HG03342 (cell line): ENCODE data around the gene KIAA0232.
"Not testable (repeated sequence)": the region's sequence is repeated elsewhere in the genome, so short reads cannot be mapped to it uniquely, and the experiment has no call there.

Source experiments
- ATAC-seq: cut with Tn5 transposase; IDR thresholded peaks from one replicate; pipeline ENCODE4 v1.9.1; 2021; ENCODE audit warnings: mild to moderate bottlenecking, moderate library complexity; ENCODE audit not compliant: unreplicated experiment

Gene KIAA0232

GRCh38 chr4:6806924-6807626 lies 24.5 kb downstream of the KIAA0232 start:
- ATAC-seq, result no peak

DNA sequence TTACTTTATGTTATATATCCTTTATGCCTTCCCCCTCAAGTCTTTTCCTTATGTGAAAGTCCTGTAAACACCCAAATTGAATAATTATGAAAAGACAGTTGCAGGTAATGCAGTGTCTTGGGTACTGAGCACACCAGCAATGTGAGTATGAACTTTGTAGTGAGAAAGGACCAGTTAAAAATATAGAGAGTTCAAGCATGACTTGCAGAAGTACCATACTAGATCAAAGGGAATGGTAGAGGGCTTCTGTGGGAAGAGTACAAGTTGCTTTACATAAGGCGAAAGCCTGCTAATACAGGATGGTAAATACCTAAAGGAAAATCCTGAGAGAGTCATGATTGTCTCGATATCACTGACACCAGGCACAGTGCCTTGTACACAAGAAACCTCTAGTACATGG lies 25.7 kb downstream of the KIAA0232 start:
- no peak for ATAC-seq

DNA sequence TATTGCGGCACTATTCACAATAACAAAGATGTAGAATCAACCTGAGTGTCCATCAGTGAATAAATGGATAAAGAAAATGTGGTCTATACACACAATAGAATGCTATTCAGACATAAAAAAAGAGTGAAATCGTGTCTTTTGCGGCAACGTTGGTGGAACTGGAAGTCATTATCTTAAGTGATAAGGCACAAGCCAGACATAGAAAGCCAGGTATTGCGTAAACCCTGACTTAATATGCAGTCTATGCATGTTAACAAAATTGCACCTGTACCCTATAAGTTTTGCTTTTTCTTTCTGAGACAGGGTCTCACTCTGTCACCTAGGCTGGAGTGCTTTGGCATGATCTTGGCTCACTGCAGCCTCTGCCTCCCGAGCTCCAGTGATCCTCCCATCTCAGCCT lies 28.6 kb downstream of the KIAA0232 start:
- no peak for ATAC-seq

DNA sequence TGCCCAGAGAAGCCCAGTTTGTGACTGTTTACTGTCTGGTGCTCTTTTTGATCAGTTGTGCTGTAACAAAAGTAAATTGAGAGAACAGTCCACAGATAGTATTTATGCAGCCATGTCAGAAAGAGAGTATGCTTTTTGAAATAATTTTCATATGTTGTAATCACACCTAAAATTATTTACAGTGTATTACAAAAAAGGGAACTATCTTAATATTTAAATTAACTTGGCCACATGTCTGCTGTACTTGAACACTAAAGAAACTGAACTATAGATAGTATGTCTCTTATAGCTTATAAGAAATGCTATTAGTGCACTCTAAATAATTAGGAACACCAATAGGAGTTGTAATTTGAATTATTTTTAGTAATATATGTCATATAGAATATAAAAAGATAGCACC lies 30.2 kb downstream of the KIAA0232 start:
- no peak for ATAC-seq

DNA sequence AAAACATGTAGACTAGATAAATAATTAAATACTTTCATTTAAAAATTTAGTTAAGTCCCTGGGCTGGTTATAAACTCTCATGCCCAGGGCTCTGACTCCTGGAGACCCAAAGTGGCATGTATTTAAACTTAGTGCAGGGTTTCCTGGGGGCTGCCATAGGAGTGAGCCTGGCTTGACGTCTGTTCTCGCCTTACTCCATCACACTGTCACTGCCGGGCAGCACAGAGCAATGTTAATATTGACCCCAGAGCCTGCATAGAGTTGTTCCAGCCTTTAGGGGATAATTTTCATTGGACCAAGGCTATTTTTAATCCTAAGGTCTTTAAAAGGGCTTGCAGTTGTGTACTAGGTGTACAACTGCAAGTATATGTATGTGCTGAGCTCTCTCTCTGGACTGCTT lies 31.2 kb downstream of the KIAA0232 start:
- no peak for ATAC-seq

DNA sequence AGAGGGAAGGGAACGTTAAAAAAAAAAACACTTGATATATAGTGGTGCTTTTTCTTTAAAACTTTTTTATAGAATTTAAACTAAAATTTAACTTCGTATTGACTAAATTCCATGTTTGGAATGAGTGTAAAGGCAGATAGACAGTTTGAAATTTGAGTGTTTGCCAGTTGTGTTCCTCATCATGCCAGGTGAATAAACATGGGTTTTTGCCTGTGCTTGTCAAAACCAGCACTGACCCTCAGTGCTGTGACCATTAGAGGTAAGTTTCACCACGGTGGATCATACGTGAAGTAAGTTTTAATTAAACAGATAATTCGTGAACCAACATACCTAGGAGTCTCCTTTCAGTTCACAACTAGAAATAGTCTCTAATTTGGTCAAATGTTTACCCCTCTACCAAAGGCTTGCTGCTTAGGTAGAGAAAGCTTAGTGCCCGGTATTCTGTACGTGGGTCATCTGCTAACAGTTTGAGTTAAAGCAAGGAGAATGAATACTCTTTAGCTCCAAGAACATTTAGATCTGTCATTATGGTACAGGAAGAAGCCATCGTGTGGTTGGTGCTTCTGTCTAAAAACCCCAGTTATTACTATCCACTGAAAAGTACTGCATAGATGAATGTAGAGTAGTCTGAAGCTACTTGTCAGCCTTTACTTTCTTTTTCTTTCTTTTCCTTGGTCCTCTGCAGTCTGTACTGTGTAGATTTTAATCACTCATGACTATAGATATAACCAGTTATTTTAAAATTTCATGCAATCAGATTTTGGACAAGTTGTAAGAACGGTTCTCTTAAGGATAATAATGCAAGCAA lies 32.7 kb downstream of the KIAA0232 start:
- ATAC-seq, result no peak

DNA sequence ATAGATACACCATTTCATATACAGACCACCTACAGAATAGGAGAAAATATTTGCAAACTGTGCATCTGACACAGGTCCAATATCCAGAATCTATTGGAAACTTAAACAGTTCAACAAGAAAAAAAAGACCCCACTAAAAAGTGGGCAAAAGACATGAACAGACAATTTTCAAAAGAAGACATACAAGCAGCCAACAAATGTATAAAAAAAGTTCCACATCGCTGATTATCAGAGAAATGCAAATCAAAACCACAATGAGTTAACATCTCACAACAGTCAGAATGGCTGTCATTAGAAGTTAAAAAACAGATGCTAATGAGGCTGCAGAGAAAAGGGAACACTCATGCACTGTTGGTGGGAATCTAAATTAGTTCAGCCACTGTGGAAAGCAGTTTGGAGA lies 36.8 kb downstream of the KIAA0232 start:
- ATAC-seq, result no peak

GRCh38 chr4:6820695-6821094 lies 38.2 kb downstream of the KIAA0232 start:
- ATAC-seq, result no peak

DNA sequence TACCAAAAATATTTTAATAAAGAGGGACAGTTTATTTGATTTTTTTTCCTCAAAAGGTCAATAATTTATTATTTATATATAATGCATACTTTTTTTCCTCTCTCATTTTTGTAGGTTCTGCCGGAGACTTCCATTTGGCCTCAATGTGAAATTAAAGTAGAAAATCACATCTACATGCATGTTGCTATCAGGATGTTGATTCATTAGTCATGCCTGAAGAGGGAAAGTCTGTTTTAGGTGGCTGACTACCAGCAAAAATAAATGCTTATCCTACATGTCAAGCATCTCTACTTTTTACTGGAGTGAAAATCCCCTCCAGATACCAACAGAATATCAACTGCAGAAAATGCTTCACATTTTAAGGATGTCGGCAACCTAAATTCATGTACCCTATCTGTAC lies 41.5 kb downstream of the KIAA0232 start:
- no peak for ATAC-seq

- ATAC-seq, result no peak
Observed at GRCh38 chr4:6824772-6825402, 42.4 kb downstream of the KIAA0232 start.

- no peak for ATAC-seq
Observed at GRCh38 chr4:6825403-6825802, 42.9 kb downstream of the KIAA0232 start.

DNA sequence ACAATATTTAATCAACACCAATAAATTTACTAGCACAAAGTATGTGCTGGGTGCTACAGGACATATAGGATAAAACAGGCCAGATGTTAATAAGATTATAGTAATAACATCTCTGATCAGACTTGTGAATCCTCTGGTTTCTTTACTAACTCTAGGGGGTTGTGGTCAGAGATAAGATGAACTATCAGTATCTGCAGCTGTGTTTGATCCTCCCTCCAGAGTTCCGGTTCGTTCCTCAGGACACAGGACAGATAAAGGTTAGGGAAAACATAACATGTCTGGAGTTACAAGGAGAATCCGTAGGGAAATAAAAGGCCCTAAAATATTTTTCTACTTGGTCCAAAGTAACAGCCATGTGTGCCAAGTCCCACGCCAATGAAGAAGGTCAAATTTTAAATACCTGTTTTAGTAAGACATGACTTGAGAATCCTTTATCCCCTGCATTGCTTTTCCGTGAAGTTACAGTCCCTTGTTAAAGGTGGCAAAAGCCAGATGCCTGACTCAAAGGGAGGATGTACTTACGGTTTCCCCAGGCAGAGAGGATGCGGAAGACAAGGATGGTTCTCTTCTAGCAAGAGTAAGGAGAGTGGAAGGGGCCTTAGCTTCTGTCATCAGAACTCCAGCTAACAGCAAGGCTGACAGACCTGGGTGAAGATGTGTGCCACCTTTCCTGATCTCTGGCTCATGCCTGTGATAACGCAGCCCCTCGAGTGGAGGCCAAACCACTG lies 44.4 kb downstream of the KIAA0232 start:
- no peak for ATAC-seq

GRCh38 chr4:6829086-6829485 lies 46.6 kb downstream of the KIAA0232 start:
- ATAC-seq, result no peak

DNA sequence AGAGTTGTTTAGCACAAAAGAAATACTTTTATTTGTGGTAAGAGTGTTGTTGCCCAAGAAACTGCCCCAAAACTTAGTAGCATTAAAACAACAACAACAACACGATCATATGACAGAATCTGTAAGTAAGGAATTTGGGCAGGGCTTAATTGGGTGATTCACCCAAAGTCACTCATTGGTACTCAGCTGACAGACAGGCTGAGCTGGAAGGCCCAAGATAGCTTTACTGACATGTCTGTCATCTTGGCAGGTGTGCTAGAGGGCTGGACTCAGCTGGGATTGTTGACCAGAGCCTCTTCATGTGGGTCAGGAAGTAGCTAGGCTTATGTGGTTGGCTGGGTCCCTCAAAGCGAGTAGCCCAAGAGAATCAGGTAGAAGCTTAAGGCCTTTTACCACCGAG lies 52.3 kb downstream of the KIAA0232 start:
- ATAC-seq, result no peak

GRCh38 chr4:6835616-6836015 lies 53.1 kb downstream of the KIAA0232 start:
- not testable (repeated sequence) for ATAC-seq

GRCh38 chr4:6837106-6837505 lies 54.6 kb downstream of the KIAA0232 start:
- ATAC-seq, result not testable (repeated sequence)

- no peak for ATAC-seq
Observed at GRCh38 chr4:6839579-6839978, 57.1 kb downstream of the KIAA0232 start.

- no peak for ATAC-seq
Observed at GRCh38 chr4:6840062-6840976, 57.8 kb downstream of the KIAA0232 start.

DNA sequence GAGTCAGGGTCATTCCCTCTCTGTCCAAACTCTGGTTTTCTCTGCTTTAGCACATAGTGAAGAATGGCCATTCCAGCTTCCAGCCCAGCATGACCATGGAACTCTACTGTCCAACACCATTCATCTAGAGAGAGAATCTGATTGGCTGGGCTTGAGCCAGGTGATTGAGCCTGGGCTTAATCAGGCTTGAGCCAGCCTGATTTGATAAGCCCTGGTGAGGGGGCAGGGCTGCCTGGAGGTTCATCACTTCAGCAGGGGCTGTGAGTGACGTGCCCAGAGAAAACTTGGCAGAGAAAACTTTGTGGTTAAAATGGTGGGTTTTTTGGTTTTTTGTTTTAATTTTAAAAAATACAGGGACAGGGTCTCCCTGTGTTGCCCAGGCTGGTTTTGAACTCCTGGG lies 62.5 kb downstream of the KIAA0232 start:
- no peak for ATAC-seq

DNA sequence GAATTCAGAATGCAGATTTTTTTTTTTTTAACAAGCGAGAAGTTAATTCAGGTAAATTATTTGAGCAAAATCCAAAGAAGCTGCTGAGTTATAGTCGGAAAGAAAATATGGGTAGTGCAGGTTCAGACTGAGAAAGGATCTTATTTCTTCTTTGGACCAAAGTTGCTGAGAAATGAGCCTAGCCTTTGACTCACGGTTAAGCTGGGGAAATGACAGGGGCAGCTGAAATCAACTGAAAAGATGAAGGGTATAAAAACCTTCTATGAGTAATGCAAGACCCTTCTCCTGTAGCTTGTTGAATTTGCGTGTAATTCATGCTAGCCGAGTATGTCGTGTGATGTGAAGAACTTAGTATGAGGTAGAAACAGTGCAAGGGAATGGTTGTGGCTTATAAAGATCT lies 63.0 kb downstream of the KIAA0232 start:
- ATAC-seq, result no peak
